IMR-90 (cell line): Measurements from ENCODE around the gene PRKCA. TPM values are rescaled to one million over a fixed set of nuclear protein-coding genes. Genes with fewer than 3 reads are reported as not detected.

Source experiments
- ATAC-seq: fragments of 200-7000 bp; cut with Tn5 transposase; 2 replicates; pipeline ENCODE4 v1.9.1; 2020; ENCODE audit warnings: low read depth, mild to moderate bottlenecking, moderate library complexity
- BruUV-seq: library from RNA; stranded (reverse); fragments of 400-500 nt; replicated peaks from 2 replicates; lab custom pipeline; 2021; lab: Mats Ljungman, UMichigan
- CTCF ChIA-PET: fragments of 300-600 bp; formaldehyde crosslinking; extraction: SDS; loops from one replicate; lab custom pipeline; 2021; ENCODE audit warnings: antibody characterized with exemption; lab: Yijun Ruan, JAX
- POLR2A ChIA-PET: fragments of 300-600 bp; sonication (Branson Sonifier 250); formaldehyde crosslinking; loops from one replicate; lab custom pipeline; 2022; ENCODE audit warnings: antibody characterized with exemption; ENCODE audit not compliant: unreplicated experiment; lab: Charles Lee
- DNase-seq: peaks from one replicate; pipeline ENCODE4 v3.0.0; 2013
- H2AFZ ChIP-seq: replicated peaks from 2 replicates; pipeline ENCODE3; 2013; ENCODE audit warnings: low read length, mild to moderate bottlenecking; ENCODE audit not compliant: poor library complexity
- H2AK5ac ChIP-seq: 2 replicates; pipeline ENCODE4 v1.6.1; 2013; ENCODE audit warnings: low read depth, low read length, inconsistent platforms
- H2AK9ac ChIP-seq: replicated peaks from 2 replicates; pipeline ENCODE3; 2013; ENCODE audit warnings: mild to moderate bottlenecking, low read depth, low read length, moderate library complexity; ENCODE audit not compliant: poor library complexity
- H2BK120ac ChIP-seq: 2 replicates; pipeline ENCODE4 v1.6.1; 2013; ENCODE audit warnings: low read depth, low read length, inconsistent platforms
- H2BK15ac ChIP-seq: 3 replicates; pipeline ENCODE4 v1.6.1; 2013; ENCODE audit warnings: low read depth, low read length, inconsistent platforms
- H2BK20ac ChIP-seq: 2 replicates; pipeline ENCODE4 v1.6.1; 2013; ENCODE audit warnings: low read depth, mild to moderate bottlenecking, inconsistent platforms, low read length, moderate library complexity
- H2BK5ac ChIP-seq: 2 replicates; pipeline ENCODE4 v1.6.1; 2013; ENCODE audit warnings: mild to moderate bottlenecking, low read depth, low read length, inconsistent platforms; ENCODE audit not compliant: poor library complexity, severe bottlenecking
- H3K14ac ChIP-seq: replicated peaks from 2 replicates; pipeline ENCODE4 v1.6.1; 2013; ENCODE audit warnings: low read depth, low read length, inconsistent platforms
- H3K18ac ChIP-seq: 2 replicates; pipeline ENCODE4 v1.6.1; 2013; ENCODE audit warnings: low read depth, low read length, control low read depth
- H3K23ac ChIP-seq: 2 replicates; pipeline ENCODE4 v1.6.1; 2013; ENCODE audit warnings: low read depth, low read length, inconsistent platforms
- H3K27ac ChIP-seq: 2 replicates; pipeline ENCODE4 v1.5.1; 2013; ENCODE audit warnings: mild to moderate bottlenecking, control low read depth, low read length; ENCODE audit not compliant: insufficient read depth
- H3K27me3 ChIP-seq: 2 replicates; pipeline ENCODE4 v1.6.1; 2013; ENCODE audit warnings: low read length; ENCODE audit not compliant: control insufficient read depth, insufficient read depth
- H3K36me3 ChIP-seq: 2 replicates; pipeline ENCODE4 v1.6.1; 2013; ENCODE audit warnings: low read length, mixed read lengths; ENCODE audit not compliant: control insufficient read depth, insufficient read depth
- H3K4ac ChIP-seq: 2 replicates; pipeline ENCODE4 v1.6.1; 2013; ENCODE audit warnings: low read depth, low read length, inconsistent platforms
- H3K4me1 ChIP-seq: 2 replicates; pipeline ENCODE4 v1.6.1; 2013; ENCODE audit warnings: low read length, mixed read lengths; ENCODE audit not compliant: control insufficient read depth, insufficient read depth
- H3K4me2 ChIP-seq: 2 replicates; pipeline ENCODE4 v1.6.1; 2013; ENCODE audit warnings: low read depth, mild to moderate bottlenecking, control low read depth, low read length, moderate library complexity
- H3K4me3 ChIP-seq: 2 replicates; pipeline ENCODE4 v1.5.1; 2013; ENCODE audit warnings: low read depth, mild to moderate bottlenecking, control low read depth, low read length, moderate library complexity; ENCODE audit not compliant: insufficient read depth
- H3K56ac ChIP-seq: 2 replicates; pipeline ENCODE4 v1.6.1; 2013; ENCODE audit warnings: low read length, inconsistent platforms; ENCODE audit not compliant: insufficient read depth; ENCODE audit errors: extremely low read depth
- H3K79me1 ChIP-seq, 2 experiments: 2 replicates each; pipeline ENCODE4 v1.6.1; 2013; ENCODE audit warnings: low read length in 2 of 2, inconsistent platforms in 1 of 2, low read depth in 1 of 2
- H3K9ac ChIP-seq: 2 replicates; pipeline ENCODE4 v1.6.1; 2013; ENCODE audit warnings: low read depth, low read length, control low read depth
- H3K9me1 ChIP-seq: 2 replicates; pipeline ENCODE4 v1.6.1; 2013; ENCODE audit warnings: low read length, inconsistent platforms; ENCODE audit not compliant: insufficient read depth
- H3K9me3 ChIP-seq: 2 replicates; pipeline ENCODE4 v1.6.1; 2013; ENCODE audit warnings: low read length; ENCODE audit not compliant: control insufficient read depth, insufficient read depth
- H4K20me1 ChIP-seq: 2 replicates; pipeline ENCODE4 v1.6.1; 2013; ENCODE audit warnings: low read length, inconsistent platforms; ENCODE audit not compliant: insufficient read depth
- H4K5ac ChIP-seq: 2 replicates; pipeline ENCODE4 v1.6.1; 2013; ENCODE audit warnings: mild to moderate bottlenecking, low read depth, low read length, control low read depth
- H4K8ac ChIP-seq, 2 experiments: 2 replicates each; pipeline ENCODE4 v1.6.1; 2013; ENCODE audit warnings: low read depth in 2 of 2, low read length in 2 of 2, control low read depth in 1 of 2, inconsistent platforms in 1 of 2
- H4K91ac ChIP-seq: 2 replicates; pipeline ENCODE4 v1.6.1; 2013; ENCODE audit warnings: low read depth, low read length, inconsistent platforms; ENCODE audit not compliant: insufficient read depth
- BHLHE40 ChIP-seq: fragments of 150-350 bp; IDR thresholded peaks from 2 replicates; pipeline ENCODE4 v1.6.1; 2016; ENCODE audit warnings: mild to moderate bottlenecking, low read depth, low read length
- CEBPB ChIP-seq: IDR thresholded peaks from 2 replicates; pipeline ENCODE4 v1.6.1; 2012; ENCODE audit warnings: low read depth, low read length, improper control_type of control experiment
- CHD1 ChIP-seq: IDR thresholded peaks from 2 replicates; pipeline ENCODE4 v1.6.1; 2012; ENCODE audit warnings: low read depth, low read length, improper control_type of control experiment
- ELK1 ChIP-seq: fragments of 150-350 bp; IDR thresholded peaks from 2 replicates; pipeline ENCODE4 v1.6.1; 2016; ENCODE audit warnings: low read depth, mild to moderate bottlenecking, low read length, moderate library complexity, borderline replicate concordance
- FOS ChIP-seq: fragments of 150-350 bp; IDR thresholded peaks from 2 replicates; pipeline ENCODE4 v1.6.1; 2016; ENCODE audit warnings: low read depth, low read length
- MAFK ChIP-seq: IDR thresholded peaks from 2 replicates; pipeline ENCODE4 v1.6.1; 2012; ENCODE audit warnings: low read depth, low read length, improper control_type of control experiment
- MAZ ChIP-seq: IDR thresholded peaks from 2 replicates; pipeline ENCODE4 v1.6.1; 2012; ENCODE audit warnings: low read depth, mild to moderate bottlenecking, low read length, improper control_type of control experiment, moderate library complexity, borderline replicate concordance
- MXI1 ChIP-seq: IDR thresholded peaks from 2 replicates; pipeline ENCODE4 v1.6.1; 2012; ENCODE audit warnings: low read depth, mild to moderate bottlenecking, low read length, moderate library complexity, borderline replicate concordance
- NFE2L2 ChIP-seq: fragments of 150-350 bp; IDR thresholded peaks from 2 replicates; pipeline ENCODE4 v1.6.1; 2016; ENCODE audit warnings: low read depth, mild to moderate bottlenecking, low read length
- POLR2A ChIP-seq: IDR thresholded peaks from 2 replicates; pipeline ENCODE4 v1.6.1; 2012; ENCODE audit warnings: mild to moderate bottlenecking, low read depth, low read length
- RAD21 ChIP-seq: IDR thresholded peaks from 2 replicates; pipeline ENCODE4 v1.6.1; 2012; ENCODE audit warnings: low read length, improper control_type of control experiment
- RCOR1 ChIP-seq: IDR thresholded peaks from 2 replicates; pipeline ENCODE4 v1.6.1; 2012; ENCODE audit warnings: mild to moderate bottlenecking, low read length, improper control_type of control experiment; ENCODE audit not compliant: insufficient replicate concordance
- RFX5 ChIP-seq: IDR thresholded peaks from 2 replicates; pipeline ENCODE4 v1.8.0; 2012; ENCODE audit warnings: low read depth, mild to moderate bottlenecking, low read length, moderate library complexity
- SMC3 ChIP-seq: fragments of 150-350 bp; IDR thresholded peaks from 2 replicates; pipeline ENCODE4 v1.6.1; 2016; ENCODE audit warnings: low read depth, mild to moderate bottlenecking, antibody characterized with exemption, low read length, moderate library complexity
- WGBS, 2 experiments: methylation state at CpG; one replicate each; pipeline versions ENCODE4 v1.1.5 to v1.1.7; 2013; ENCODE audit warnings: missing lambda C conversion rate in 2 of 2; ENCODE audit not compliant: insufficient read length in 1 of 2; ENCODE audit errors: extremely low coverage in 2 of 2; 5-methylcytosine and 5-hydroxymethylcytosine counted together
- dilution Hi-C: fragments of 300-500 bp; cut with HindIII; formaldehyde crosslinking; loops from one replicate; pipeline ENCODE4 v1.14.3; 2018; ENCODE audit warnings: low sequenced_read_pairs; ENCODE audit not compliant: unreplicated experiment
- in situ Hi-C: fragments of 300-500 bp; cut with MboI; formaldehyde crosslinking; loops from 3 replicates; pipeline ENCODE4 v1.14.3; 2019; ENCODE audit warnings: low sequenced_read_pairs, inconsistent platforms, mixed read lengths
- intact Hi-C: fragments of 100-400 bp; cut with micrococcal nuclease; formaldehyde crosslinking; loops from 2 replicates; pipeline ENCODE4 v1.10.0; 2022
- polyA plus RNA-seq, 3 experiments: library from polyadenylated mRNA; depleted of rRNA; stranded (reverse); fragments of >200 nt; gene quantifications; 2 replicates each; pipeline ENCODE4 v1.2.3, GENCODE V29; 2012; ENCODE audit warnings: low replicate concordance in 1 of 3
- total RNA-seq: library from RNA; depleted of rRNA; stranded (reverse); fragments of >200 nt; gene quantifications from 2 replicates; pipeline ENCODE4 v1.2.3, GENCODE V29; 2012
- TF ChIP-seq, protein P1 (sequence below): conservative IDR thresholded peaks from 2 replicates; pipeline ENCODE4 v1.5.1; 2012; ENCODE audit warnings: mild to moderate bottlenecking, low read depth, low read length, improper control_type of control experiment
- TF ChIP-seq, protein P2 (sequence below): fragments of 150-350 bp; IDR thresholded peaks from 2 replicates; pipeline ENCODE4 v1.6.1; 2017; ENCODE audit warnings: mild to moderate bottlenecking, antibody characterized with exemption, low read length, low read depth

Gene PRKCA
- total and polyA plus RNA-seq, 2 of the 4 experiments (the other 2 are of a cell fraction): 31.0 to 46.0 TPM

DNA sequence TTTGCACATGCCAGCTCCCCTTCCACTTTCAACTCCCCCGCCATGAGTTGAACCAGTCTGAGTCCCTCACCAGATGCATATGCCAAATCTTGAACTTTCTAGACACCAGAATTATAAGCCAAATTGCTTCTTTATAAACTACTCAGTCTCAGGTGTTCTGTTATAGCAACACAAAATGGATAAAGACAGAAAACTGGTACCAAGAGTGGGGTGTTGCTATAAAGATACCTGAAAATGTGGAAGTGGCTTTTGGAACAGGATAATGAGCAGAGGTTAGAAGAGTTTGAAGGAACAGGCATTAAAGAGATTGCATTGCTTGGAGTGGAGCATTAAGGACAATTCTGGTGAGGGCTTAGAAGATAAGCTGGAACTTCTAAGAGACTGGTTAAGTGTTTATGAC lies 515.3 kb downstream of the PRKCA start:
- intact Hi-C loops (no loop called here), dilution Hi-C loops (no loop called here), in situ Hi-C loops (no loop called here)
- no peaks in the 10 kb centered on the region for H3K9me1 ChIP-seq
- H2AK9ac ChIP-seq: no peak overlapping the region
- H3K14ac ChIP-seq: no peak overlapping the region
- no peak overlapping the region for H4K5ac ChIP-seq
- H2BK20ac ChIP-seq: no peak overlapping the region
- H3K9me3 ChIP-seq: peaks cover 9% of the 10 kb centered on the region; the same call in 1 of the 2 replicates
- H2BK120ac ChIP-seq: no peak overlapping the region
- H4K8ac ChIP-seq: no peak overlapping the region
- TF ChIP-seq RCOR1 (no peak), POLR2A (no peak), CHD1 (no peak), BHLHE40 (no peak), MXI1 (no peak), NFE2L2 (no peak), RAD21 (no peak), SMC3 (no peak), RFX5 (no peak), MAZ (no peak), FOS (no peak), MAFK (no peak), ELK1 (no peak), CEBPB (no peak)
- TF ChIP-seq, protein P1, sequence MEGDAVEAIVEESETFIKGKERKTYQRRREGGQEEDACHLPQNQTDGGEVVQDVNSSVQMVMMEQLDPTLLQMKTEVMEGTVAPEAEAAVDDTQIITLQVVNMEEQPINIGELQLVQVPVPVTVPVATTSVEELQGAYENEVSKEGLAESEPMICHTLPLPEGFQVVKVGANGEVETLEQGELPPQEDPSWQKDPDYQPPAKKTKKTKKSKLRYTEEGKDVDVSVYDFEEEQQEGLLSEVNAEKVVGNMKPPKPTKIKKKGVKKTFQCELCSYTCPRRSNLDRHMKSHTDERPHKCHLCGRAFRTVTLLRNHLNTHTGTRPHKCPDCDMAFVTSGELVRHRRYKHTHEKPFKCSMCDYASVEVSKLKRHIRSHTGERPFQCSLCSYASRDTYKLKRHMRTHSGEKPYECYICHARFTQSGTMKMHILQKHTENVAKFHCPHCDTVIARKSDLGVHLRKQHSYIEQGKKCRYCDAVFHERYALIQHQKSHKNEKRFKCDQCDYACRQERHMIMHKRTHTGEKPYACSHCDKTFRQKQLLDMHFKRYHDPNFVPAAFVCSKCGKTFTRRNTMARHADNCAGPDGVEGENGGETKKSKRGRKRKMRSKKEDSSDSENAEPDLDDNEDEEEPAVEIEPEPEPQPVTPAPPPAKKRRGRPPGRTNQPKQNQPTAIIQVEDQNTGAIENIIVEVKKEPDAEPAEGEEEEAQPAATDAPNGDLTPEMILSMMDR: no peak
- TF ChIP-seq, protein P2, sequence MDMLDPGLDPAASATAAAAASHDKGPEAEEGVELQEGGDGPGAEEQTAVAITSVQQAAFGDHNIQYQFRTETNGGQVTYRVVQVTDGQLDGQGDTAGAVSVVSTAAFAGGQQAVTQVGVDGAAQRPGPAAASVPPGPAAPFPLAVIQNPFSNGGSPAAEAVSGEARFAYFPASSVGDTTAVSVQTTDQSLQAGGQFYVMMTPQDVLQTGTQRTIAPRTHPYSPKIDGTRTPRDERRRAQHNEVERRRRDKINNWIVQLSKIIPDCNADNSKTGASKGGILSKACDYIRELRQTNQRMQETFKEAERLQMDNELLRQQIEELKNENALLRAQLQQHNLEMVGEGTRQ: no peak
- DNase-seq (no peak), ATAC-seq (no peak)
- no peaks in the 10 kb centered on the region for H4K20me1 ChIP-seq
- H3K18ac ChIP-seq: no peak overlapping the region
- no peak overlapping the region for H2BK15ac ChIP-seq
- no peak overlapping the region for H2BK5ac ChIP-seq
- H3K9ac ChIP-seq: no peak overlapping the region
- no peak overlapping the region for H3K4me3 ChIP-seq
- no peak overlapping the region for H3K4ac ChIP-seq
- no CpG with 5 or more reads among the region's 1 CpG for WGBS, 2 experiments
- H2AK5ac ChIP-seq: no peak overlapping the region
- H3K27me3 ChIP-seq: peaks cover 4% of the 10 kb centered on the region; the same call in 1 of the 2 replicates
- no peak overlapping the region for H4K91ac ChIP-seq
- H3K4me2 ChIP-seq: no peak overlapping the region
- no peak overlapping the region for H2AFZ ChIP-seq
- H3K79me1 ChIP-seq: no peaks in the 10 kb centered on the region
- H3K27ac ChIP-seq: no peak overlapping the region
- no peaks in the 10 kb centered on the region for H3K4me1 ChIP-seq
- BruUV-seq: no TSS peak
- no peaks in the 10 kb centered on the region for H3K36me3 ChIP-seq
- no peak overlapping the region for H3K23ac ChIP-seq
- no peak overlapping the region for H3K56ac ChIP-seq
- ChIA-PET POLR2A (no interaction called here), CTCF (no interaction called here)
